ENCODE measurements around the gene CLSTN1. TPM values are rescaled to one million over a fixed set of nuclear protein-coding genes. Genes with fewer than 3 reads are reported as not detected.
"Not testable (repeated sequence)": the region's sequence is repeated elsewhere in the genome, so short reads cannot be mapped to it uniquely, and the experiment has no call there.

CLSTN1 gene
- total RNA-seq, 1 donor from 2014 or later, result 54.9 TPM

- intact Hi-C loops (cut with micrococcal nuclease), result no loop called here
- no peak for DNase-seq
- no peak for ATAC-seq
Observed at GRCh38 chr1:9722378-9722749, 101.4 kb downstream of the CLSTN1 start.

GRCh38 chr1:9721606-9722377 lies 102.0 kb downstream of the CLSTN1 start:
- ATAC-seq (peak; percentile 28), DNase-seq (no peak)
- intact Hi-C loops (cut with micrococcal nuclease), result no loop called here

GRCh38 chr1:9720785-9721605 lies 102.8 kb downstream of the CLSTN1 start:
- no peak for ATAC-seq
- intact Hi-C loops (cut with micrococcal nuclease), result no loop called here
- DNase-seq, result no peak

- DNase-seq, result no peak
- intact Hi-C loops (cut with micrococcal nuclease), result no loop called here
Observed at GRCh38 chr1:9719978-9720722, 103.6 kb downstream of the CLSTN1 start.

GRCh38 chr1:9718006-9718680 lies 105.6 kb downstream of the CLSTN1 start:
- DNase-seq (no peak), ATAC-seq (no peak)
- intact Hi-C loops (cut with micrococcal nuclease), result no loop called here

More at GRCh38 chr1:9719978-9720722, 103.6 kb downstream of the CLSTN1 start:
- no peak for ATAC-seq

- ATAC-seq, result peak; percentile 49
- intact Hi-C loops (cut with micrococcal nuclease), result no loop called here
Observed at GRCh38 chr1:9717193-9718005, 106.4 kb downstream of the CLSTN1 start.

GRCh38 chr1:9716404-9717192 lies 107.2 kb downstream of the CLSTN1 start:
- ATAC-seq, result no peak
- intact Hi-C loops (cut with micrococcal nuclease), result no loop called here
- no peak for DNase-seq

More at GRCh38 chr1:9717193-9718005, 106.4 kb downstream of the CLSTN1 start:
- peak; percentile 70 for DNase-seq

- intact Hi-C loops (cut with micrococcal nuclease), result no loop called here
- ATAC-seq, result no peak
- no peak for DNase-seq
Observed at GRCh38 chr1:9715536-9716226, 108.1 kb downstream of the CLSTN1 start.

- ATAC-seq (no peak), DNase-seq (no peak)
- intact Hi-C loops (cut with micrococcal nuclease), result no loop called here
Observed at GRCh38 chr1:9714257-9714718, 109.5 kb downstream of the CLSTN1 start.

- DNase-seq; ATAC-seq; intact Hi-C loops (cut with micrococcal nuclease): not testable (repeated sequence)
Observed at GRCh38 chr1:9712767-9713166, 111.0 kb downstream of the CLSTN1 start.

- ATAC-seq, result no peak
- DNase-seq, result no peak
- intact Hi-C loops (cut with micrococcal nuclease), result no loop called here
Observed at GRCh38 chr1:9711466-9712020, 112.2 kb downstream of the CLSTN1 start.

GRCh38 chr1:9710037-9710436 lies 113.7 kb downstream of the CLSTN1 start:
- no peak for DNase-seq
- intact Hi-C loops (cut with micrococcal nuclease), result no loop called here
- ATAC-seq, result no peak

- ATAC-seq (no peak), DNase-seq (no peak)
- intact Hi-C loops (cut with micrococcal nuclease), result no loop called here
Observed at GRCh38 chr1:9706178-9706577, 117.6 kb downstream of the CLSTN1 start.

- DNase-seq, result no peak
- no peak for ATAC-seq
- intact Hi-C loops (cut with micrococcal nuclease), result no loop called here
Observed at GRCh38 chr1:9705337-9706093, 118.2 kb downstream of the CLSTN1 start.

GRCh38 chr1:9703681-9704080 lies 120.1 kb downstream of the CLSTN1 start:
- intact Hi-C loops (cut with micrococcal nuclease), result no loop called here
- no peak for ATAC-seq
- DNase-seq, result no peak

GRCh38 chr1:9703165-9703509 lies 120.6 kb downstream of the CLSTN1 start:
- ATAC-seq (no peak), DNase-seq (peak; percentile 4)
- intact Hi-C loops (cut with micrococcal nuclease), result no loop called here

Data from left ventricle myocardium superior (tissue), 1 donor.